Cardiac muscle cell (in vitro differentiated cells and primary cell): ENCODE data around the gene COA8. TPM values are rescaled to one million over a fixed set of nuclear protein-coding genes. Genes with fewer than 3 reads are reported as not detected.

Experiments used
- DNase-seq, 2 donors: peaks; one replicate each; pipeline versions ENCODE4 v3.0.0 to v3.0.0-alpha.2; 2010 to 2017; ENCODE audit warnings: low read depth in 1 of 2, low spot score in 1 of 2
- H3K27ac ChIP-seq: fragments of 200-600 bp; sonication (generic); 2 replicates; pipeline ENCODE4 v1.5.1; 2016
- H3K27me3 ChIP-seq: fragments of 200-600 bp; sonication (generic); 2 replicates; pipeline ENCODE4 v1.6.0; 2016; ENCODE audit warnings: control low read depth
- H3K36me3 ChIP-seq: fragments of 200-600 bp; sonication (generic); 2 replicates; pipeline ENCODE4 v1.5.1; 2016; ENCODE audit warnings: control low read depth
- H3K4me1 ChIP-seq: fragments of 200-600 bp; sonication (generic); 2 replicates; pipeline ENCODE4 v1.8.1; 2017; ENCODE audit warnings: low read depth, mild to moderate bottlenecking, mixed run types
- H3K4me3 ChIP-seq: fragments of 200-600 bp; sonication (generic); 2 replicates; pipeline ENCODE4 v1.5.1; 2016; ENCODE audit warnings: mild to moderate bottlenecking
- H3K9me3 ChIP-seq: fragments of 200-600 bp; sonication (generic); 2 replicates; pipeline ENCODE4 v1.5.1; 2017; ENCODE audit warnings: low read depth, mild to moderate bottlenecking, control low read depth
- polyA plus RNA-seq: library from polyadenylated mRNA; unstranded; fragments of >200 nt; fragmentation: Nextera tagmentation; extraction: Ambion mirVana; gene quantifications from 2 replicates; pipeline ENCODE4 v1.2.1, GENCODE V29; 2016
- total RNA-seq: library from RNA; depleted of rRNA; stranded (reverse); fragments of >200 nt; gene quantifications from 2 replicates; pipeline ENCODE4 v1.2.3, GENCODE V29; 2016
- TF ChIP-seq, protein P1 (sequence below): IDR thresholded peaks from 2 replicates; pipeline ENCODE4 v1.5.1; 2012; ENCODE audit warnings: low read depth, mild to moderate bottlenecking, low read length

COA8 gene
- 31.3 and 33.8 TPM in 2 replicates for total RNA-seq
- 68.2 and 69.3 TPM in 2 replicates for polyA plus RNA-seq

DNA sequence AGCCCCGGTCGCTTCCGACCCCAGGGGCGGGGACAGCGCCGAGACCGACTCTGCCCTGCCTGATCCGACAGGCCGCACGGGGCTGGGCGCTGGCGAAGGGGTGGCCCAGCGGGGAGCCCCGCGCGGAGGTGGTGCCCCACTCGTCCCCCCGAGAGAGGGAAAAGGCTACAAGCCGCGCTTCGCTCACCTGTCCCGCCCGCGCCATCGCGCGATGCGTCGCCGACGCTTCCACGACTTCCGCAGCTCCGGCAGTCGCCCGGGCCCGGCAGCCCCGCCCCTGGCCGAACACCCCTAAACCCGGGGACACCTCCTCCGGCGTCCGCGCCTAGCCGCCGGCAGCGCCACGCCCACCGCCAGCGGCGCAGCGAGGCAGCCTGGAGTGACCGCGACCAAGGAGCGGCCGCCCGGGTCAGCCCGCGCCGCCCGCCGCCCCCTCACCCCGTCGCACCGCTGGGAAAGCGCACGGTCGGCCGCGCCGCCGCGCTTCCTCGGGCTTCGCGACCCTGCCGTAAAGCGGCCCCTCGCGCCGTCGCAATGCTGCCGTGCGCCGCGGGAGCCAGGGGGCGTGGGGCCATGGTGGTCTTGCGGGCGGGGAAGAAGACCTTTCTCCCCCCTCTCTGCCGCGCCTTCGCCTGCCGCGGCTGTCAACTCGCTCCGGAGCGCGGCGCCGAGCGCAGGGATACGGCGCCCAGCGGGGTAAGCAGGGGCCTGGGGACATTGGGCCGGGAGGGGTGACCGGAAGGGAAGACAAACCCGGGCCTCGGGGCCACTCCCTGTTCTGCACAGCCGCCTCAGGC lies at the start of gene COA8, which contains the start of gene BAG5:
Gene COA8, plus strand, starts transcription at position 532 of the 797 bp plus-strand sequence. Its CDS starts 42 bp downstream, at position 574.
Gene BAG5, minus strand, starts transcription at position 229 of the 797 bp plus-strand sequence. CDS start 1,493 bp downstream, outside the sequence.
- TF ChIP-seq, protein P1, sequence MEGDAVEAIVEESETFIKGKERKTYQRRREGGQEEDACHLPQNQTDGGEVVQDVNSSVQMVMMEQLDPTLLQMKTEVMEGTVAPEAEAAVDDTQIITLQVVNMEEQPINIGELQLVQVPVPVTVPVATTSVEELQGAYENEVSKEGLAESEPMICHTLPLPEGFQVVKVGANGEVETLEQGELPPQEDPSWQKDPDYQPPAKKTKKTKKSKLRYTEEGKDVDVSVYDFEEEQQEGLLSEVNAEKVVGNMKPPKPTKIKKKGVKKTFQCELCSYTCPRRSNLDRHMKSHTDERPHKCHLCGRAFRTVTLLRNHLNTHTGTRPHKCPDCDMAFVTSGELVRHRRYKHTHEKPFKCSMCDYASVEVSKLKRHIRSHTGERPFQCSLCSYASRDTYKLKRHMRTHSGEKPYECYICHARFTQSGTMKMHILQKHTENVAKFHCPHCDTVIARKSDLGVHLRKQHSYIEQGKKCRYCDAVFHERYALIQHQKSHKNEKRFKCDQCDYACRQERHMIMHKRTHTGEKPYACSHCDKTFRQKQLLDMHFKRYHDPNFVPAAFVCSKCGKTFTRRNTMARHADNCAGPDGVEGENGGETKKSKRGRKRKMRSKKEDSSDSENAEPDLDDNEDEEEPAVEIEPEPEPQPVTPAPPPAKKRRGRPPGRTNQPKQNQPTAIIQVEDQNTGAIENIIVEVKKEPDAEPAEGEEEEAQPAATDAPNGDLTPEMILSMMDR, result no peak
- H3K36me3 ChIP-seq, result peaks cover 21% of the 10 kb centered on the region
- H3K27me3 ChIP-seq, result no peaks in the 10 kb centered on the region
- H3K27ac ChIP-seq, result peak within 1 kb of the TSS; percentile 99
- no peaks in the 10 kb centered on the region for H3K9me3 ChIP-seq
- H3K4me3 ChIP-seq, result peak within 1 kb of the TSS; percentile 81
- DNase-seq, result peak; percentile 86 to 92
- H3K4me1 ChIP-seq, result peaks cover 16% of the 10 kb centered on the region

GRCh38 chr14:103514596-103515421 lies 48.0 kb upstream of the COA8 start:
- Histone ChIP-seq H3K27ac (no peak overlapping the region), H3K9me3 (no peaks in the 10 kb centered on the region), H3K27me3 (no peaks in the 10 kb centered on the region), H3K36me3 (peaks cover 2% of the 10 kb centered on the region), H3K4me3 (no peak overlapping the region), H3K4me1 (peaks cover 24% of the 10 kb centered on the region)
- TF ChIP-seq, protein P1, result no peak
- DNase-seq, result no peak

DNA sequence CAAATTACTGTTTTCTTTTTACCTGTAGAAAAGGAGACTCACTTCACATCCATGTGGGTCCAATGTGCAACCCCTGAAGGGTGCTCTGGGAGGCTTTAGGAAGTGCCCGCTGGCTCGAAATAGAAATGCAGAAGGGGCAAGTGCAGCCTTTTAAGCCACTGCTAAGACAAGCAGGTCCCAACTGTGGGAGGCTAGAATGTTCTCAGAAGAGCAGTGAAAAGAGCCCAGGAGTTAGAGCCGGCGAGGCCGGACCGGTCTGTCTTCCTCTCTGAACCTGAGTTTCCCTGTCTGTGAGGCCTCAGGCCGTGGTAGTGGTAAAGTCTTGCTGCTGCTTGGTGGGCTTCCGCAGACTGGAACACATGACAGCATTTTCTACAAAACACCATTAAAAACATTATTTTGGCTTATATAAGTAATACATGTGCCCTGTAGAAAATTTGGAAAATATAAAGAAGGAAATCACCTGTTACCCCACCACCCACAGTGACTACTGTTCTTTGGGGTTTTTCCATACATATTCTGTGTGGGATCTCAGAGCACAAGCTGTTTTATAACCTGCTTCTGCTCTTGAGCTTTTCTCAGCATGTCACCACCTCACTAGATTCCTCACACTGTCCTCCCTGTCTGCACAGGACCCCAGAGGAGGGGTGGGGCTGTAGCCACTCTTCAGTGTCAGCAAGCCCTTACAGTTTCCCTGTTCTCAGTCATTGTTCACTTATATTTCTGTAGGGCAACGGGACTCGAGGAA lies 46.2 kb upstream of the COA8 start:
- TF ChIP-seq, protein P1, result no peak
- Histone ChIP-seq H3K36me3 (no peaks in the 10 kb centered on the region), H3K9me3 (no peaks in the 10 kb centered on the region), H3K4me1 (peaks cover 24% of the 10 kb centered on the region), H3K27ac (peak overlapping the region; percentile 73), H3K4me3 (no peak overlapping the region), H3K27me3 (no peaks in the 10 kb centered on the region)
- DNase-seq, result peak in 1 of 2 donors; percentile 59

DNA sequence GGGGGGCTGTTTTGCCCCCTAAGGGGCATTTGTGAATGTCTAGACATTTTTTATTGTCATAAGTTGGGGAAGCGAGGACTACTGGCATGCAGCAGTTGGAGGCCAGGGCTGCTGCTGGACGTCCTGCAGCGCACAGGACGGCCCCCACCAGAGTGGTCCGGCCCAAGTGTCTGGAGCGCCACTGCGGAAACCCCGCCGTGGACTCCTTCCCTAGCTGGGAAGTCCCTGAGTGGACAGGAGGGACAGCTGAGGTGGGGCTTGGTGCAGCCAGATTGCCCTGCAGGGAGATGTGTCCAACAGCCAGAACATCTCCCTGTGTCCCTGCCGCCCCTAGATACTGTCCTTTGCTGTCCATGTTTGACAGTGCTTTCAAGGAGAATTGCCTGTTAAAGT lies 45.6 kb upstream of the COA8 start:
- no peaks in the 10 kb centered on the region for H3K9me3 ChIP-seq
- peak overlapping the region; percentile 73 for H3K27ac ChIP-seq
- no peaks in the 10 kb centered on the region for H3K36me3 ChIP-seq
- no peak for DNase-seq
- H3K4me3 ChIP-seq, result no peak overlapping the region
- TF ChIP-seq, protein P1, result no peak
- peaks cover 5% of the 10 kb centered on the region for H3K27me3 ChIP-seq
- peaks cover 24% of the 10 kb centered on the region for H3K4me1 ChIP-seq

- Histone ChIP-seq H3K4me3 (no peak overlapping the region), H3K36me3 (no peaks in the 10 kb centered on the region), H3K4me1 (peaks cover 24% of the 10 kb centered on the region), H3K27me3 (peaks cover 6% of the 10 kb centered on the region), H3K27ac (peak overlapping the region; percentile 73), H3K9me3 (no peaks in the 10 kb centered on the region)
- TF ChIP-seq, protein P1, result no peak
- peak in 1 of 2 donors; percentile 42 for DNase-seq
Observed at GRCh38 chr14:103517721-103518421, 44.9 kb upstream of the COA8 start.
